HUES6 (cell line): ENCODE data around the gene KCNA10.

Experiments
- H3K27ac ChIP-seq: 2 replicates; pipeline ENCODE4 v1.7.0; 2013; ENCODE audit warnings: low read depth, mild to moderate bottlenecking, low read length, inconsistent platforms
- H3K27me3 ChIP-seq: 2 replicates; pipeline ENCODE4 v1.6.1; 2013; ENCODE audit warnings: low read length; ENCODE audit not compliant: control insufficient read depth, insufficient read depth
- H3K36me3 ChIP-seq: 2 replicates; pipeline ENCODE4 v1.6.1; 2013; ENCODE audit warnings: low read length; ENCODE audit not compliant: control insufficient read depth, insufficient read depth
- H3K4me1 ChIP-seq: 2 replicates; pipeline ENCODE4 v1.6.1; 2013; ENCODE audit warnings: low read length; ENCODE audit not compliant: control insufficient read depth, insufficient read depth
- H3K4me3 ChIP-seq: 2 replicates; pipeline ENCODE4 v1.5.1; 2013; ENCODE audit warnings: low read depth, low read length
- H3K9ac ChIP-seq: one replicate; pipeline ENCODE4 v1.6.1; 2013; ENCODE audit warnings: mild to moderate bottlenecking, low read length
- H3K9me3 ChIP-seq: 2 replicates; pipeline ENCODE4 v1.6.1; 2013; ENCODE audit warnings: low read depth, low read length; ENCODE audit not compliant: control insufficient read depth, insufficient read depth

Gene KCNA10

DNA sequence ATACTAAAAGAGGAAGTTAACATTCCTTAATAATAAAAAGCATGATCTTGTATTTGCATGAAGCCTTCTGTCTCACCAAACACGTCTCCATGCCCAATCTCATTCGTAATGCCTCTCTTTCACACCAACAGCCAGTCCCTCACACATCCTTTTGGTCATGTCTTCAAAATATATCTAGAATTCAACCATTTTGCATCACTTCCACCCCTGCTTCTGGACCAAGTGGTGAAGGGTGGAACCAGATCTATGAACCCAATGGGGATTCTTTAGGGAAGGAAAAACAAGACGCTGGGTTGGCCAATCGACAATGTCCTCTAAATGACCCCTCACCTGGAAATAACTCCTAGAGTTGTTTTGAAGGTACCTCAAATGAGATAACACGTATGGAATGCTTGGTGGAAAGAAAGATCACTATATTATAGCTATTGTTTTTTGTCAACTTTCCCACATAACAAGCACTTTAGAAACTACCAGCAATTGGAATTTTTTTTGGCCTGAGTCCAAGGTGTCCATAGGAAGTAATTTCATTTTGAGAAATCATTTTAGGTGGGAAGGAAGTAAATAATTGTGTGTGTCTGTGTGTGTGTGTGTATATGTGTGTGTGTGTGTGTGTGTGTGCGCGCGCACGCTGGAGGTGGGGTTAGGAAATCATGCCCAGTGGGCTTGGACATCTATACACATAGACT, at the start of gene KCNA10:
Gene KCNA10, minus strand, starts transcription at position 51 of the 686 bp plus-strand sequence. CDS start 388 bp downstream, outside the sequence.
- Histone ChIP-seq H3K4me1 (peaks cover 20% of the 10 kb centered on the region; the same call in 1 of the 2 replicates), H3K9me3 (no peaks in the 10 kb centered on the region), H3K4me3 (no peak within 1 kb of the TSS), H3K9ac (no peak within 1 kb of the TSS), H3K36me3 (no peaks in the 10 kb centered on the region), H3K27me3 (peaks cover 11% of the 10 kb centered on the region; the same call in 1 of the 2 replicates), H3K27ac (no peak within 1 kb of the TSS)

DNA sequence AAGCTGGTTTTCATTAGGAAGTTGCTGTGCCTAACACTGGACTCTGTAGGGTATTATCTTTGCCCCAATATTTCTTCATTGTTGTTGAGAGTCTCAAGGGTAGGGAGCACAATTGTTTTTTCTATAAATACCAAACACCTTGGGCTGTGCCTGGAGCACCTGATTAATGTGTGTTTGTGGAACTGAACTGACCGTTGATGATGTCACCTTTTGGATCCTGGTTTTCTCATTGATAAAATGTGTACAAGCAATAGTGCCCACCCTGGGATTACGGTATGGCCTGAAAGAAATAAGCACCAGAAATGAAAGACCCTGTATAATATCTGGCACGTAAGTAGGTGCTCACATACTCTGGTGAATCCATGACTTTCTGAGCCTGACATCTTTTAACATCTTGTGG, 47.9 kb upstream of the KCNA10 start:
- Histone ChIP-seq H3K36me3 (no peaks in the 10 kb centered on the region), H3K27ac (no peak overlapping the region), H3K27me3 (peaks cover 14% of the 10 kb centered on the region), H3K4me3 (no peak overlapping the region), H3K9me3 (no peaks in the 10 kb centered on the region), H3K4me1 (no peaks in the 10 kb centered on the region), H3K9ac (no peak overlapping the region)

DNA sequence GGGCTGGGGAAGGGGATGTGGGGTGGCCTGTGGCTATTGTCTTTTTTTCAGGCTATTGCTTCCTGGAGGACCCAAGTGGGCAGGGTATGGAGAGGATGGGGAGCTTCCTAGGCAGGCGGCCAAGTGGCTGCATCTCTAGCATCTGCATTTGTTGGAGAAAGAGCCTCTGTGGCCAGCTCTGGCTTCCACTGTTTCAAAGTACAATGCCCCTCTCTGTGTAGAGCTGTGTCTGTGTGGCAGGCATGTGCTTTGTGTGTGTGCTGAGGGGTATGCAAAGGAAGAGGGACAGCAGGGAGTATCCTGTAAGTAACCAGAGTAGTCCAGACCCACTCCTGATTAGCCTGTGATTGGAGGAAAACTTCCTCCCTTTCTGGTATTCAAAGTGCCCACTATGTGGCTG, 46.6 kb upstream of the KCNA10 start:
- H3K36me3 ChIP-seq = no peaks in the 10 kb centered on the region
- H3K4me3 ChIP-seq = no peak overlapping the region
- H3K4me1 ChIP-seq = no peaks in the 10 kb centered on the region
- H3K9ac ChIP-seq = no peak overlapping the region
- peaks cover 21% of the 10 kb centered on the region for H3K27me3 ChIP-seq
- no peak overlapping the region for H3K27ac ChIP-seq
- no peaks in the 10 kb centered on the region for H3K9me3 ChIP-seq

DNA sequence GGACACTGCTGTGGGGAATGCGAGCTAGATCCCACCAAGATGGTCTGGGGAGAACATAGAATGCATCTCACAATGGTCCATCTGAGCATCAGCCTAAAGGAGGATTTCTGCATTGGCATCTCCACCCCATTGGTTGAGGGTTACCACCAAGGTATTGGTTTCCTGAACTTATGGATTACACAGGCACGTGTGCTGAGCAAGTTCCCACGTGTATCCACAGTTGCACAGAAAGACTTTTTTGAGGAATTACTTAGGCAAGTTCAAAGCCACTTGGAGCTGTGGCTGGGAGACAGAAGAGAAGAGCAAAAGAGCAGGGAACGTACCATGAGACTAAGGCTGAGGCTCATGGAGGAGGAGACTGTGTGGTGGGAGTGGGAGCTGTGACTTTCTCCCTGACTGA, 44.1 kb upstream of the KCNA10 start:
- Histone ChIP-seq H3K4me3 (no peak overlapping the region), H3K27ac (no peak overlapping the region), H3K9ac (no peak overlapping the region), H3K27me3 (peaks cover 39% of the 10 kb centered on the region), H3K9me3 (no peaks in the 10 kb centered on the region), H3K36me3 (no peaks in the 10 kb centered on the region), H3K4me1 (no peaks in the 10 kb centered on the region)

DNA sequence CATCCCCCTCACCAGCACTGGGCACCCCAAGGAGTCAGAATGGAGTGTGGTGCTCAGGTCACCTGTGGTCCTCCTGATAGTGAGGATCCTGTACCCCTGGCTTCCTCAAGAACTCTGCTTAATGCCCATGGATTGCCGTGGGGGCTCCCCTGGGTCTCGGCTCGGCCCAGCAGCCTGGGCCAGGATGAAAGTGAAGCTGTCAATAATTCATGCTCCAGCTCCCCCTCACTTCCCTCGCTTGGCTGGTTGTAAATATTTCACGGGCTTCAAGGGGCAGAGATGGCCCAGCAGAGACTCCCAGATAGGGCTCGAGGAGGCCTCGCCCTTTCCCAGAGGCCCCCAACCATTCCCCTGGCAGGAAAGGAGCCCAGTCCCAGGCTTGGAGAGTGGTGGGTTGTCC, 42.6 kb upstream of the KCNA10 start:
- Histone ChIP-seq H3K4me3 (no peak overlapping the region), H3K9me3 (no peaks in the 10 kb centered on the region), H3K27ac (no peak overlapping the region), H3K27me3 (peaks cover 49% of the 10 kb centered on the region), H3K4me1 (no peaks in the 10 kb centered on the region; the same call in 1 of the 2 replicates), H3K9ac (no peak overlapping the region), H3K36me3 (no peaks in the 10 kb centered on the region)

DNA sequence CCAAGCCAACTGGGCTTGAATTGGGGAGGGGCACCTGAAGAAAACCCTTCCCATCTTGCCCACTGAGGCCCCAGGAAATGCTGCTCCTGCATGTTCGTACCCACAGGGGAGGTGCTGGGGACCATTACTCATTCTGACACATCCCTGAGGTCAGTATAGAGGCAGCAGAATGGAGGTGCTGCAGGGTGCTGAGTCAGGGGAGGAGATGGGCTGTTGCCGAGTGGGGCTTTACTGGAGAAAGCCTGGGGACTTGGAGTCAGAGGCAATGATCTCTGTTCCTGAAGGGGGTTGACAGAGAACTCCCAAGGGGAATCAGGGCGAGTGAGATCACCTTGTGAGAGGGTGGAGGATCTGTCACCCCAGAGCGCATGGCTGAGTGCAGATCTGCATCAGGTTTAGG, 40.2 kb upstream of the KCNA10 start:
- Histone ChIP-seq H3K9me3 (no peaks in the 10 kb centered on the region), H3K27ac (no peak overlapping the region), H3K4me1 (peaks cover 4% of the 10 kb centered on the region; the same call in 1 of the 2 replicates), H3K9ac (no peak overlapping the region), H3K27me3 (peaks cover 70% of the 10 kb centered on the region), H3K36me3 (no peaks in the 10 kb centered on the region), H3K4me3 (no peak overlapping the region)

DNA sequence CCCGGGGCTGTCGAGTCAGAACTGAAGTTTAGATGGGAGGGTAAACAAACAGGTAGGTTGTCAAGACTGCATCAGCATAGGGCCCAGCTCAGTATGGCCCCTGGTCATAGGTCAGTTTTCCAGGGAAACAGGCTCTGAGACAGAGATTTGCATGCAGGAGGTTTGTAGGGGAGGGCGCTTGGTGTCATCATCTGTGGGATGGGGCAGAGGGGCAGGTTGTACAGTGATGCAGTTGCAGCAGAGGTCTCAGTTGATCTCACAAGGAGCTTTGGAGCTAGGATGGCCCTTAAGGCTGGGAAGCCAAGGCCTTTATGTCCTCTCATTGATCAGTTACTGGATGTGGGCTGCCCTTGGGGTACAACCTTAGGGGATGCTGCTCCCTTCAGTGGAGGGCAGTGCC, 38.5 kb upstream of the KCNA10 start:
- peaks cover 80% of the 10 kb centered on the region for H3K27me3 ChIP-seq

DNA sequence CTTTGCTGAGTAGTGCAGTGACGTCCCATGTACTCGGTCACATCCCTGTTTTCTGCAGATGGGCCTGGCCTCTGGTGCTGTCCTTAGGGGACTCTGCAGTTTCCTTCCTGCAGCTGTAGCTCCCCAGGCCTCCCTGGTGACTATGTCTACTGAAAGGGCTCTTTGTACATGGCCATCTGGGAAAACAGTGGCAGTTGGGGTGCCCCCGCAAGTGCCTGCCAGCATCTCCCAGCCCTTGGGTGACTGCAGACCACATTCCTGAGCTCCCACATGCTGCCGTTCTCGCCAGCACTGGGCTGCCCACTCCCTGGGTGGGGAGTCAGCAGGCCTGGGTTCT, 37.5 kb upstream of the KCNA10 start:
- Histone ChIP-seq H3K9ac (no peak overlapping the region), H3K4me3 (no peak overlapping the region), H3K9me3 (no peaks in the 10 kb centered on the region), H3K27ac (no peak overlapping the region), H3K27me3 (peaks cover 88% of the 10 kb centered on the region), H3K4me1 (peaks cover 4% of the 10 kb centered on the region; the same call in 1 of the 2 replicates), H3K36me3 (no peaks in the 10 kb centered on the region)

More for the DNA sequence above, 38.5 kb upstream of the KCNA10 start:
- no peak overlapping the region for H3K27ac ChIP-seq
- no peaks in the 10 kb centered on the region for H3K36me3 ChIP-seq
- peaks cover 4% of the 10 kb centered on the region; the same call in 1 of the 2 replicates for H3K4me1 ChIP-seq
- no peak overlapping the region for H3K4me3 ChIP-seq
- no peaks in the 10 kb centered on the region for H3K9me3 ChIP-seq
- no peak overlapping the region for H3K9ac ChIP-seq

DNA sequence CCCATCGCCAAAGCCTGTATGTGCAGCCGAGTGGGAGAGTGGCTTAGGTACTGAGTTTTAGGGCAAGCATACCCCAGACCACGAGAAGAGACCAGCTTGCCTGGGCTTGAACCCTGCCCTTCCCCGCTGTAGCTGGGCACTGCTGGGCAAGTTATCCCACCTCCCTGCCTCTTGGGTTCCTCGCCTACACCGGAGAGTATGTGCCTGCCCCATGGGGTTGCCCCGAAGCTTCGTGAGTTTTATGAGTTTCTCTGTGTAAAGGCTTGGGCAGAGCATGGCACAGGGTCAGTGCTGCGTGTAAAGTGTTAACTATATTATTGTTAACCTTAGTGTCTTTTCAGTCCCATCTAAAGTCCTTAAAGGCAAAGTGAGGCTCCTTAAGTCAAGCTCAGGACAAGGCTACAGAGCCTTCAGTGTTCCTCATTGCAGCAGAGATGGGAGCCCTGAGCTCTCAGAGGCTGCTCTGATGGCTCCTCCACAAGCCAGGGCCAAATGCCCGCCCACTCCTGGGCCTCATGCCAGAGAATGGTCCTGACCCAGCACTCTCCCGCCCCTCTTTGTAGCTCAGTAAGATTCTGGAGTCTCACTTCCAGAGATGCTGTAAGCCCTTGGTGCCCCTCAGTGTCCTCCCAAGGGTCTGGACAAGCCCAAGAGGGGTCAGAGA, 37.0 kb upstream of the KCNA10 start:
- Histone ChIP-seq H3K27me3 (peaks cover 90% of the 10 kb centered on the region), H3K36me3 (no peaks in the 10 kb centered on the region), H3K9ac (no peak overlapping the region), H3K4me3 (peak overlapping the region; percentile 56), H3K27ac (no peak overlapping the region), H3K9me3 (no peaks in the 10 kb centered on the region), H3K4me1 (peaks cover 4% of the 10 kb centered on the region; the same call in 1 of the 2 replicates)

DNA sequence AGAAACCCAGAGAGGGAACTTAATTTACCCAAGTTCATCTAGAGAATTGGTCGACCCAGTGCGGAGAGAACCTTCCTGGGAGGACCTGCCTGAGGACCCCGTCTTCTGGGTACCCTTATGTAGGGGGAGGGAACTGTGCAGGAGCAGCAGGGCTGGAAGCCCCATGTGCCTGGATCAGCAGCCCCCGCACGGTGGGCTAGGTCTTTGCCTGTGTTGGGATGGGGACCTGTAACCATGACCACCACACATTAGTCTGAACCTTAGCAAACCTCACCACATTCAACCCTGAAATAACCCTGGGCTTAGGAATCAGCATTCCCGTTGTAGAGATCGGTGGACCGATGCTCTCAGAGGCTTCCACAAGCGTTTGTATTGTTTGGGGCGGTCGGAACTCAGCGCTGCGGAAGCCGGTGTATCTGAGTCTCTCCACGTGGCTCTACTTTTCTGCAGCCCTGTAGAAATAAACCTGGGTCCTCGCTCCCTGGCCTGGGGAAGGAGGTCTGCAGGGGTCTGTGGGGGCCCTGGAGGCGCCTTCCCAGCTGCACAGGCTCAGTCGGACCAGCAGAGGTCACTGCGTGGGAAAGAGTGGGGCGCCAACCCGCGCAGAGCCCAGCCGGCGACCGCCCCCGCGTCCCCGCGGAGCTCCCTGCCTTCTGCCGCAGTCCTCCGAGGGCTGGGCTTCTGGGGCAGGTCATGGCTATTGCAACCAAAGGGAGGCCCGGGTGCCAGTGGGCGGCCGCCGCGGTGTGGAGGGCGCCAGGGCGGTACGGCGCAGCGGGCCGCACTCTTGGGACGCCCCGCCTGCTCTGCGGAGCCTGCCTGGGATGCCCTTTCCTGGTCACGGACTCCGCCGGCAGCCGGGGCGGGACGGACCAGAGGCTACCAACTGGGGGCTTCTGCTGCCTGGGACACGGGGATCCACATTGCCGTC, 36.2 kb upstream of the KCNA10 start:
- Histone ChIP-seq H3K9ac (no peak overlapping the region), H3K4me1 (peaks cover 4% of the 10 kb centered on the region; the same call in 1 of the 2 replicates), H3K4me3 (peak overlapping the region; percentile 56), H3K36me3 (no peaks in the 10 kb centered on the region), H3K9me3 (no peaks in the 10 kb centered on the region), H3K27ac (no peak overlapping the region), H3K27me3 (peaks cover 92% of the 10 kb centered on the region)
